H1 (cell line): ENCODE results near the gene PSORS1C1. TPM values are rescaled to one million over a fixed set of nuclear protein-coding genes. Genes with fewer than 3 reads are reported as not detected.

Experiments used
- ASH2L ChIP-seq: fragments of 200-600, 300-600 bp; sonication (generic); IDR thresholded peaks from one replicate; pipeline ENCODE4 v1.7.1; 2017; ENCODE audit warnings: low read length
- BACH1 ChIP-seq: IDR thresholded peaks from 2 replicates; pipeline ENCODE4 v1.6.1; 2012; ENCODE audit warnings: low read length, improper control_type of control experiment
- CBX5 ChIP-seq: fragments of 300-800, 300-1000 bp; sonication (generic); IDR thresholded peaks from 2 replicates; pipeline ENCODE4 v1.7.1; 2016; ENCODE audit warnings: antibody characterized with exemption, low read length, low read depth
- CEBPB ChIP-seq: IDR thresholded peaks from 2 replicates; pipeline ENCODE4 v1.6.1; 2012; ENCODE audit warnings: low read depth, low read length
- CREB1 ChIP-seq: IDR thresholded peaks from 2 replicates; pipeline ENCODE4 v1.6.1; 2012; ENCODE audit warnings: inconsistent platforms
- POLR2A ChIP-seq, 2 experiments: IDR thresholded peaks; 1 replicate in 1 of 2; 2 replicates in 1 of 2; pipeline ENCODE4 v1.6.1; 2011; ENCODE audit warnings: low read depth in 2 of 2, low read length in 2 of 2, mild to moderate bottlenecking in 2 of 2; ENCODE audit errors: control extremely low read depth in 1 of 2
- RAD21 ChIP-seq, 2 experiments: IDR thresholded peaks in 1 of 2; conservative IDR thresholded peaks in 1 of 2; 2 replicates each; pipeline ENCODE4 v1.6.1; 2011; ENCODE audit warnings: low read depth in 2 of 2, low read length in 2 of 2, improper control_type of control experiment in 1 of 2, inconsistent platforms in 1 of 2, mild to moderate bottlenecking in 1 of 2, moderate library complexity in 1 of 2
- RFX5 ChIP-seq: IDR thresholded peaks from 2 replicates; pipeline ENCODE4 v1.6.1; 2011; ENCODE audit warnings: low read depth, low read length, improper control_type of control experiment, borderline replicate concordance
- RNF2 ChIP-seq: fragments of 200-900, 300-1000 bp; sonication (generic); IDR thresholded peaks from 2 replicates; pipeline ENCODE4 v1.7.1; 2016; ENCODE audit warnings: borderline replicate concordance, low read depth, mild to moderate bottlenecking, antibody characterized with exemption, low read length; ENCODE audit not compliant: poor library complexity, severe bottlenecking; ENCODE audit errors: missing control alignments
- SAP30 ChIP-seq: fragments of 300-600 bp; sonication (generic); IDR thresholded peaks from 2 replicates; pipeline ENCODE4 v1.7.1; 2012; ENCODE audit warnings: low read length, moderate library complexity, mild to moderate bottlenecking, inconsistent platforms; ENCODE audit not compliant: insufficient read depth, insufficient replicate concordance
- SIN3A ChIP-seq, 2 experiments: IDR thresholded peaks in 1 of 2; conservative IDR thresholded peaks in 1 of 2; 2 replicates each; pipeline ENCODE4 v1.6.1; 2011 to 2012; ENCODE audit warnings: low read length in 2 of 2, improper control_type of control experiment in 1 of 2, low read depth in 1 of 2, mild to moderate bottlenecking in 1 of 2
- SIRT6 ChIP-seq: IDR thresholded peaks from one replicate; pipeline ENCODE4 v1.7.1; 2012; ENCODE audit warnings: low read length, inconsistent platforms
- SP2 ChIP-seq: IDR thresholded peaks from 2 replicates; pipeline ENCODE4 v1.6.1; 2012; ENCODE audit warnings: mild to moderate bottlenecking, low read length, inconsistent platforms
- ZNF274 ChIP-seq: IDR thresholded peaks from 2 replicates; pipeline ENCODE4 v1.7.0; 2012; ENCODE audit warnings: low read length, borderline replicate concordance; ENCODE audit errors: extremely low read depth
- polyA plus RNA-seq, 7 experiments: library from polyadenylated mRNA; depleted of rRNA in 3 of 7; stranded (reverse) in 5 of 7; unstranded in 2 of 7; fragments of >200 nt in 5 of 7; fragments of 200-250 nt in 2 of 7; gene quantifications; 1 replicate in 5 of 7; 2 replicates in 1 of 7; 4 replicates in 1 of 7; pipeline versions ENCODE4 v1.2.1 to v1.2.3, GENCODE V29; 2011 to 2013; ENCODE audit warnings: missing spikeins in 2 of 7, mixed read lengths in 2 of 7
- total RNA-seq: library from RNA; stranded (reverse); fragmentation: NEBNext Ultra II Directional; extraction: Animal tissue kit (Norgen Biotek cat#: 25700); gene quantifications from 2 replicates; pipeline ENCODE4 v1.2.1, GENCODE V29; 2021
- TF ChIP-seq, protein P1 (sequence below): IDR thresholded peaks from 2 replicates; pipeline ENCODE4 v1.6.1; 2011; ENCODE audit warnings: low read length, improper control_type of control experiment

PSORS1C1 gene
- total and polyA plus RNA-seq, 2 of the 8 experiments (the other 6 are each of a cell fraction or from before 2014, with no cell fraction given), result 0.12 to 0.52 TPM

DNA sequence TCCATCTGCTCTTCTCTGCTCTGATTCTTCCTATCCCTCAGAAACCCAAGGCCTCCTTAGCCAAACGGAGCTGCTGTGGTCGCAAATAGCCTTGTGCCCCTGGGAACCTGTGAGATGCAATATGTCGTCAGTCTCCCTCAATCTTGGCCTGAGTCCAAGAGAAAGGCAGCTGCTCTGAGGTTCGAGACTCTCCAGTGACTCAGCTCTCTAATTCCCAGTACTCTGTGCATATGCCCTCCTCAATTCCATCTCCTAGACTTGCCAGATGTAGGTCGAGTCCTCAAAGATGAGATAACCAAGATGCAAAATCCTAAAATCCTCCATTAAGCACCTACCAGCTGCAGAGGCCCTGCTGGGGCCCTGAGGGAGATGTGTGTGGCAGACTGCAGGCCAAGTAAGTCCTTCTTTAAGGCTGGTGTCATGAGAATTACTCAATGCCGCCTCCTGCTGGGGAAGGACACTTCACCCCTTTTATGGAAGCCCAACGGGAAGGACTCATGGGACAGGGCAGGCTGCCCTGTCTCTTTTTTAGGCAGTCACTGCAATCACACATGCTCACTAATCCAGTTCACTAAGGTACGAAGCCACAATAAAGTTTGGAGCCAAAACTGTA is 30.8 kb upstream of the PSORS1C1 start (continued):
- peak; percentile 48 to 62 for TF ChIP-seq RAD21 (IDR thresholded peaks at IDR 0.05 in 1 of 2, conservative IDR thresholded peaks at IDR 0.05 in 1 of 2; ENCODE audit: low read depth in 2 of 2, low read length in 2 of 2)
- no peak for TF ChIP-seq SIRT6
- TF ChIP-seq ASH2L, result no peak
- TF ChIP-seq BACH1, result no peak
- no peak for TF ChIP-seq SP2
- no peak for TF ChIP-seq RFX5
- peak; percentile 35; the same call in 1 of the 2 replicates for TF ChIP-seq CREB1
- no peak for TF ChIP-seq SAP30
- TF ChIP-seq, protein P1, sequence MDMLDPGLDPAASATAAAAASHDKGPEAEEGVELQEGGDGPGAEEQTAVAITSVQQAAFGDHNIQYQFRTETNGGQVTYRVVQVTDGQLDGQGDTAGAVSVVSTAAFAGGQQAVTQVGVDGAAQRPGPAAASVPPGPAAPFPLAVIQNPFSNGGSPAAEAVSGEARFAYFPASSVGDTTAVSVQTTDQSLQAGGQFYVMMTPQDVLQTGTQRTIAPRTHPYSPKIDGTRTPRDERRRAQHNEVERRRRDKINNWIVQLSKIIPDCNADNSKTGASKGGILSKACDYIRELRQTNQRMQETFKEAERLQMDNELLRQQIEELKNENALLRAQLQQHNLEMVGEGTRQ, result no peak
- TF ChIP-seq POLR2A (IDR thresholded peaks at IDR 0.05; ENCODE audit: control extremely low read depth in 1 of 2, low read depth in 2 of 2, low read length in 2 of 2), result no peak
- TF ChIP-seq RNF2, result no peak
- TF ChIP-seq CBX5, result no peak
- no peak for TF ChIP-seq CEBPB
- TF ChIP-seq ZNF274, result no peak
- TF ChIP-seq SIN3A (conservative IDR thresholded peaks at IDR 0.05 in 1 of 2, IDR thresholded peaks at IDR 0.05 in 1 of 2; ENCODE audit: low read depth in 1 of 2, low read length in 2 of 2), result no peak
